Measurements from ENCODE around the gene DGCR2.
"Not testable (repeated sequence)": the region's sequence is repeated elsewhere in the genome, so short reads cannot be mapped to it uniquely, and the experiment has no call there.

The DGCR2 gene

DNA sequence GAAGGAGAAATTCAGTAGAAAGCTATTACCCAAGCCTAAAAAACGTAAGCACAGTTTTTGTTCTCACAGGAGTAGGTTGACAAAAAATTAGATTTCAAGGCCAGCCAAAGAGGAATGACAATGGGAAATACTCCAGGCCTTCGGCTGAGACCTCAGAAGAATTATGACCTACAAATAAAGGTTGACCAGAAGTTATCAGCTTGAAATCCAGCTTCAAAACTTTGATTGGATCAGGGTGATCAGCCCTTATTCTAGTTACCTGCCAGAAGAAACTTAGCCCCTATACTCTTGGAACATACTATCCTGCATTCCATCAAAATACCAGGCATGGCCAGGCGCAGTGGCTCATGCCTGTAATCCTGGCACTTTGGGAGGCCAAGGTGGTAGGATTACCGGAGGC is 117.7 kb downstream of the DGCR2 start:
- DNase-seq (ENCODE audit: low read depth in 2 of 2) = no peak

- no peak for DNase-seq (ENCODE audit: low read depth in 2 of 2)
Observed at GRCh38 chr22:19003508-19003907, 118.7 kb downstream of the DGCR2 start.

- DNase-seq (ENCODE audit: low read depth in 2 of 2) = no peak
Observed at GRCh38 chr22:19002684-19003038, 119.6 kb downstream of the DGCR2 start.

DNA sequence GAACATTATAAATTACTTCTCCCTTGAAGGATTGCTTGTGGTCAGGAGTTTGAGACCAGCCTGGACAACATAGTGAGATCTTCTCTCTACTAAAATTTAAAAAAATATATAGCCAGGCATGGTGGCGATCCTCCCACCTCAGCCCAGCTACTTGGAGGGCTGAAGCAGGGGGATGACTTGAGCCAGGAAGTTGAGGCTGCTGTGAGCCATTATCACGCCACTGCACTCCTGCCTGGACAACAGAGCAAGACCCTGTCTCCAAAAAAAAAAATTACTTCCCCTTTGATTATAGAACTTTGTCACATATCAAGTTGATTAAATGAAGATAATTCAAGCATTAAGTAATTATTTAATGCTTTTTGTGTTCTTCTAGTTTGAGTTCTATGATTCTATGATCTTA is 121.0 kb downstream of the DGCR2 start:
- DNase-seq (ENCODE audit: low read depth in 2 of 2) = no peak

GRCh38 chr22:19000106-19000505 is 122.1 kb downstream of the DGCR2 start:
- DNase-seq (ENCODE audit: low read depth in 2 of 2) = not testable (repeated sequence)

DNA sequence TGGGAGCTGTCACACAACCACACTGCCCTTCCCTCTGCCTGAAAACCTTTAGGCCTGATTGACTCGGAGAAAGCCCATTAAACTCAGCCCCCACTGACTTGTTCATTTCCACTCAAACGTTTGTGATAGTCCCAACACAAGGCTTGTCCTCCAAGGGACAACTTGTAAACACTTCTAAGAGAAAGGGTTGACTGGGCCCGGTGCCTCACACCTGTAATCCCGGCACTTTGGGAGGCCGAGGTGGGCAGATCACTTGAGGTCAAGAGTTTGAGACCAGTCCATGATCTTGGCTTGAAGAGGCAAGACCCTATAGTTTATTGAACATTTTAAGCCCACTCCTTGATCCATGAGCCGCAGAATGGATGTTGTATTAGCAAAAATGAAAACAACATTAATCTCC is 122.8 kb downstream of the DGCR2 start:
- DNase-seq (ENCODE audit: low read depth in 2 of 2) = no peak

GRCh38 chr22:18999008-18999407 is 123.2 kb downstream of the DGCR2 start:
- peak in 1 of 2 donors; percentile 4 for DNase-seq (ENCODE audit: low read depth in 2 of 2)

GRCh38 chr22:18997925-18998315 is 124.3 kb downstream of the DGCR2 start:
- no peak for DNase-seq (ENCODE audit: low read depth in 2 of 2)

DNA sequence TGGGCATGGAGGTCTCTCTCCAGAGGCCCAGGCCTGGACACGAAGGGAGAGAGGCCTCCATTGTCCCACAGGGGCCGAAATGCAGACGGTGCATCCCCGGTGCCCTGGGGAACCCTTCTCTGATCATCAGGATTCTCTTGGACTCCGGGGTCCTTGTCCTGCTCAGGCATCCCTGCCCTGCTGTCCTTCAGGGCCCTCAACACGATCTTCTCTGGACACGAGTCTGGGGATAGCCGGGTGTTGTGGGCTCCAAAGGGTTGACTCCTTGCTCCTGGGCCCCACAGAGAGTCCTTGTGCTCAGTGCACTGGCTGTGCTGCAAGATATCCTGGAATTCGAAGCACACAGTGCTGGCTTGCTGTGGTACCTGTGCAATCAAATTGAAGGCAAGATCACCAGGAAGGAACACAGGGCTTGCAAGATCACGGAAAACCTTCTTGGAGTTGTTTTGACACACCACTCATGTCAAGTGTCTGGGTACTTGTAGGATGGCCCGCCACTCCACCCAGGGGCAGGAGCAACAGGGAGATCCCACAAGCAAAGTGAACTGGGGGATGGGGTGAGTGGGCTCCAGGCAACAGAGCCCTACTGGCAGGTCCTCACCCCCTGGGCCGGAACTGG is 124.8 kb downstream of the DGCR2 start:
- no peak for DNase-seq (ENCODE audit: low read depth in 2 of 2)

DNA sequence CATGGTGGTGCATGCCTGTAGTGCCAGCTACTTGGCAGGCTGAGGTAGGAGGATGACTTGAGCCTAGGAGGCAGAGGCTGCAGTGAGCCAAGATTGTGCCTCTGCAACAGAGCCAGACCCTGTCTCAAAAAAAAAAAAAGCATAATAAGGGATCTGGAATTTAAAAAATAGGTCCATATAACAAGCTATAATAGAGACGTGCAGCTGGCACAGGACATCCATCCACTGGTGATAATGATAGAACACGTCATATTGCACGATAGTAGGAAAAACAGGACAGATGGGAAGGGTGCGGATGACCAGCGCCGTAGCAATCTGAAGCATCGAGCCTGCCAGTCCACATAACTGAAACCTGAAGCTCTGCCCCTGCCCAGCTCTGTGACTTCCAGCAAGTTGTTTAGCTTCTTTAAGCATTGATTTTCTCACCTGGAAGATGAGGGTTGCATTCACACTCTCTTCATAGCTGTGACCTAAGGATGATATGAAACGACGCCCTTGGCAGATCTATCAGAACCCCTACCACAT is 125.8 kb downstream of the DGCR2 start:
- DNase-seq (ENCODE audit: low read depth in 2 of 2) = no peak

GRCh38 chr22:18995327-18995711 is 126.9 kb downstream of the DGCR2 start:
- DNase-seq (ENCODE audit: low read depth in 2 of 2) = no peak

DNA sequence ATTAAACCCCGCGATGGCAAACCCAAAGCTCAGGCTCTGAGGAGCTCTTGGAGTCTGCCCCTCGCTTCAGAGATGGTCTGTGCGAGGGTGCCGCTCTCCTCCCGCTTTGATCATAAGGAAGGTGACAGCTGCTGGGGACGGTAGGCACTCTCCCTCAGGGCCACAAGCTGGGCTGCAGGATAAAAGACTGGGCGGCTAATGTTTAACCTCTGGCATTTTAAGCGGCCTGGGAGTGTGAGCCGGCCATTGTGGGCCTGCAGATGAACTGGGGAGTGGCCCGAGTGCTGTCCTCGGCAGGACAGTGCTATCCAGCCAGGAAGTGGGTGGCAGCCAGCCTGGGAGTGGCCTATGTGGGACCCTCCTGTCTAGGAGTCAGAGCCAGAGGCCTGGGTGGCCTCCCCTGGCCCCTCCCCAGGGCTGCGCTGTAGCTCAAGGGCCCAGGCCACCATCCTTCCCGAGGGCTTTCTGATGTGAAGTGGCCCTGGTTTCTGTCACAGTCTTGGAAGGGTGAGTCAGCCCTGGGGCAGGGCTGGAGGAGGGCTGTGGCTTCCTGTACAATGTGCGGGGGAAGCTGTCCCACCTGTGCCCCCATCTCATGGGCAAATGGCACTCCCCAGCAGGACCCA is 127.4 kb downstream of the DGCR2 start:
- no peak for DNase-seq (ENCODE audit: low read depth in 2 of 2)

DNA sequence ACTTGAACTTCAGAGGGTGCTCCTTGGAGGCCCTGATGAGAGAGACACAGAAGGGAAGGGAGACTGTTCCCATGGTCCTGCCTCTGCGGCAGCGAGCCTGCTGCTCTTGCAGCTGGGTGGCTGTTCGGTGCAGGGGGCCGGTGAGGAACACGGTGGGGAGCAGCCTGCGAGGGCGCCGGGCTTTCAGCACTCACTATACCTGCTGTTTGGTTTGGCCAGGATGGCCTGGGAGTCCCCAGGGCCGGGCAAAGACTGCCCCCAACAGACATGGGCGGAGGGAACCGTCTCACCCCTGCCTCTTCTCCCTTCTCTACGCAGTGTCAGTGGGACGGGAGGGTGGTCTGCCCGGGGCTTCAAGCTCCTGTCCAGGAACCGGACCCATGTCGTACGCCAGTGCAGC is 128.2 kb downstream of the DGCR2 start:
- DNase-seq (ENCODE audit: low read depth in 2 of 2) = no peak

DNA sequence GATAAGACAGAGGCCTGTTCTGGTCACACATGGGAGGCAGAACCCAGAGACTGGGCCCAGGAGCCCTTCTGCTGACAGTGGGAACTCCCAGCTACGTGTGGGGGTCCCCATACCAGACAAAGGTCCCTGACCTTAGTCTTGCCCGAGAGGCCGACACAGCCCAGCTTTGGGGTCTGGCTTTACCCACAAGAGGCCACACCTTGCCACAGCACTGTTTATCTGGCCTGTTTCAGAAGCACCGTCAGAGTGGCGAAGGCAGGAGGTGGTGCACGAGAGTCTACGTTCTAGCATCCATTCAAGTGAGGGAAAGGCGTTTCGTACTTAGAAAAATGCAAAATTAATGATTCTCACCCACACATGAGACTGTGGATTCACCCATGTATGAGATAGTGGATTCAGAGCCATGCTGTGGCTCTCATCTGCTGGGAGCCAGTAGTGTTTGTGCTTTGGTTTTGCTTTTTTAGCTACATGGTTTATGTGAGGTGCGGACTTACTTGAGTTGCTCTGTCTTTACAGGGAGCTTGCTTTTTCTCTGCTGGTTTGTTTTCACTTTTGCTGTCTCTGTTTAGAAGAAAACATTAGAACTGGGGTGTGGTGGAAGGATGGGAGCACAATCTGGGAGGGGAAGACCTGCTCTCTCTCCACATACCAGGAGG is 129.5 kb downstream of the DGCR2 start:
- DNase-seq (ENCODE audit: low read depth in 2 of 2) = no peak

GRCh38 chr22:18991821-18992442 is 130.3 kb downstream of the DGCR2 start:
- no peak for DNase-seq (ENCODE audit: low read depth in 2 of 2)

- no peak for DNase-seq (ENCODE audit: low read depth in 2 of 2)
Observed at GRCh38 chr22:18991138-18991432, 131.1 kb downstream of the DGCR2 start.

- no peak for DNase-seq (ENCODE audit: low read depth in 2 of 2)
Observed at GRCh38 chr22:18990355-18991137, 131.7 kb downstream of the DGCR2 start.

GRCh38 chr22:18988958-18989357 is 133.3 kb downstream of the DGCR2 start:
- DNase-seq (ENCODE audit: low read depth in 2 of 2) = no peak

DNA sequence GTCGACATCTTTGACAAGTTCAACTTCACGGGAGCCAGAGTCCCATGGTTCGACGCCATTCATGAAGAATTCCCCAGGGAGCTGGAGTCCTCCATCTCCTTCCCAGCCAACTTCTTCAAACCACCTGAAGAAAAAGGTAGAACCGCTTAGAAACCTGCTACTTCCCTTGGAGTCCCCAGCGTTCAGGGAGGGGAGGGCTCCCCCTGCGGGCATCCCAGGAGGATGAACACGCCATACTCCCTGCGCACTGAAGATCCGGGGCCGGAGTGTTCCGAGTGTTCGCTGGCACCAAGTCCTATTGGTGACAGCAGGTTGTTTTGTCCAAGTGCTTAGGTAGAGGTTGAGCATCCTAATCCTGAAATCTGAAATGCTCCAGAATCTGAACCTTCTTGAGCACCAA is 134.4 kb downstream of the DGCR2 start:
- no peak for DNase-seq (ENCODE audit: low read depth in 2 of 2)

DNA sequence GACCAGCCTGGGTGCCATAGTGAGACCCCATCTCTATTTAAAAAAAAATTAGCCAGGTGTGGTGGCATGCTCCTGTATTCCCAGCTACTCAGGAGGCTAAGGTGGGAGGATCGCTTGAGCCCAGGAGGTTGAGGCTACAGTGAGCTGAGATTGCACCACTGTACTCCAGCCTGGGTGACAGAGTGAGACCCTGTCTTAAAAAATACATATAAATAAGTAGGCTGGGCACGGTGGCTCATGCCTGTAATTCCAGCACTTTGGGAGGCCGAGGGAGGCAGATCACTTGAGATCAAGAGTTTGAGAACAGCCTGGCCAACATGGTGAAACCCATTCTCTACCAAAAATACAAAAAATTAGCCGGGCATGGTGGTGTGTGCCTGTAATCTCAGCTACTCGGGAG is 135.1 kb downstream of the DGCR2 start:
- not testable (repeated sequence) for DNase-seq (ENCODE audit: low read depth in 2 of 2)

Measured in stimulated activated CD4-positive, alpha-beta T cell treated with anti-CD3 and anti-CD28 coated beads, Interleukin-15, amount 100 ng/mL, for 48 hours (primary cell).